ENCODE data around the gene HMGN3. TPM values are rescaled to one million over a fixed set of nuclear protein-coding genes. Genes with fewer than 3 reads are reported as not detected.

The HMGN3 gene
- total and polyA plus RNA-seq, 4 donors: 78.4 to 351 (median 188) TPM

DNA sequence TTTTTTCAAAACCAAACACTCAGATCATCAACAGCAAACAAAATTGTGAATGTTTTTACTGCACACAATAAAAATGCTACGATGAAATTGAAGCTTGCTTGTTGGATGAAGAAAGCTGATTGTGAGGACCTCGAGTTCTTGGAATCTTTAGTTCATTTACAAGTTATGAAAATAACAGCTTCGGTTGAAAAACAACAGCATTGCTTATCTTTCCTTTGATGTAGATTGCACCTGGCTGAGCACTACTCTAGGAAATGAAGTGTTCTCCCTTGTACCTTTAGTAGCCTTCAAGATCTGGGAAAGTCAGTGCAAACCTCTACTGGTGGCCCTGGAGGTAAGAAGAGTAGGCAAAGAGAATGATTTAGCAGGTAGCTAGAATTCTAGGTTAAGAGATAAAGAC lies 2.2 kb upstream of the HMGN3 start:
- ATAC-seq (ENCODE audit: insufficient read depth, low FRiP score): no peak
- Histone ChIP-seq H3K27ac (ENCODE audit: low read depth in 1 of 2, low read length in 1 of 2) (no peak overlapping the region), H3K36me3 (ENCODE audit: control insufficient read depth in 4 of 4, insufficient read depth in 4 of 4, low read length in 4 of 4) (no peaks in the 10 kb centered on the region), H3K9me3 (ENCODE audit: control insufficient read depth in 4 of 4, insufficient read depth in 3 of 4, low read length in 3 of 4) (no peaks in the 10 kb centered on the region), H3K9ac (ENCODE audit: insufficient read depth in 1 of 2, low read length in 2 of 2) (no peak overlapping the region), H3K27me3 (ENCODE audit: control insufficient read depth in 3 of 3, insufficient read depth in 3 of 3, low read length in 2 of 3) (no peaks in the 10 kb centered on the region), H3K4me3 (no peak overlapping the region), H3K4me1 (ENCODE audit: control insufficient read depth in 5 of 5, insufficient read depth in 5 of 5, low read length in 5 of 5) (peaks cover 0 to 20% (median 0%) of the 10 kb centered on the region in 5 donors)
- no peak for DNase-seq
- TF ChIP-seq, protein P1, sequence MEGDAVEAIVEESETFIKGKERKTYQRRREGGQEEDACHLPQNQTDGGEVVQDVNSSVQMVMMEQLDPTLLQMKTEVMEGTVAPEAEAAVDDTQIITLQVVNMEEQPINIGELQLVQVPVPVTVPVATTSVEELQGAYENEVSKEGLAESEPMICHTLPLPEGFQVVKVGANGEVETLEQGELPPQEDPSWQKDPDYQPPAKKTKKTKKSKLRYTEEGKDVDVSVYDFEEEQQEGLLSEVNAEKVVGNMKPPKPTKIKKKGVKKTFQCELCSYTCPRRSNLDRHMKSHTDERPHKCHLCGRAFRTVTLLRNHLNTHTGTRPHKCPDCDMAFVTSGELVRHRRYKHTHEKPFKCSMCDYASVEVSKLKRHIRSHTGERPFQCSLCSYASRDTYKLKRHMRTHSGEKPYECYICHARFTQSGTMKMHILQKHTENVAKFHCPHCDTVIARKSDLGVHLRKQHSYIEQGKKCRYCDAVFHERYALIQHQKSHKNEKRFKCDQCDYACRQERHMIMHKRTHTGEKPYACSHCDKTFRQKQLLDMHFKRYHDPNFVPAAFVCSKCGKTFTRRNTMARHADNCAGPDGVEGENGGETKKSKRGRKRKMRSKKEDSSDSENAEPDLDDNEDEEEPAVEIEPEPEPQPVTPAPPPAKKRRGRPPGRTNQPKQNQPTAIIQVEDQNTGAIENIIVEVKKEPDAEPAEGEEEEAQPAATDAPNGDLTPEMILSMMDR (IDR thresholded peaks at IDR 0.05; ENCODE audit: control extremely low read depth, extremely low read depth): no peak
- 74 to 89% methylated on average over 3 of the region's 3 CpGs for WGBS, 2 donors

DNA sequence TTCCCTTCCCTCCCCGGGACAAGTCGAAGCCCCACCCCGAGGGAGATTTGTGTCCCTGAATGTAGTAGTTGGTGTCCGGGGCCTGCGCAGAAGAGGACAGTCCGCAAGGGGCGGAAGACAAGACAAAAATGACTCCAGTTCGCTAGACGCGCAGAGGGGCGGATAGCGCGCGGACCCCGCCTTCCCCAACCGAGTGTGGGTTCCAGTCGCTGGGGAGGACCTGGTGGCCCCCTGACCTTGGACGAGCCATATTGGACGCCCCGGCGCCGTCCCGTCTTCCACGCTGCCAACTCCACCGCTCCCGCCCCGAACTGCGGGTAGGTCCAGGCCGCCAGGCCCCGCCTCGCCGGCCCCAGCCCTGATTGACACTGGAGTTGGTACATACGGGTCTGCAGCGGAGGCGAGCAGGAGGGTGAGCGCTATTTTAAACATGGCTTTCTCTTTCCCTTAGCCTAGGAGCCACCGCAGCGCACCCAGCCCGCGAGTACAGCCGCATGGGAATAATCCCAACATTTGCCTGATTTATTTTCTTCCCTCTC lies 802 bp downstream of the HMGN3 start:
- no peaks in the 10 kb centered on the region for H3K27me3 ChIP-seq (ENCODE audit: control insufficient read depth in 3 of 3, insufficient read depth in 3 of 3, low read length in 2 of 3)
- peak overlapping the region; percentile 31 for H3K4me3 ChIP-seq
- H3K27ac ChIP-seq (ENCODE audit: low read depth in 1 of 2, low read length in 1 of 2): peak overlapping the region; percentile 80 to 96
- TF ChIP-seq, protein P1 (IDR thresholded peaks at IDR 0.05; ENCODE audit: control extremely low read depth, extremely low read depth): no peak
- 0% methylated on average over 41 of the region's 41 CpGs for WGBS, 2 donors
- peaks cover 0 to 6% (median 2%) of the 10 kb centered on the region in 5 donors for H3K4me1 ChIP-seq (ENCODE audit: control insufficient read depth in 5 of 5, insufficient read depth in 5 of 5, low read length in 5 of 5)
- peaks cover 0 to 1% (median 0%) of the 10 kb centered on the region in 4 donors for H3K36me3 ChIP-seq (ENCODE audit: control insufficient read depth in 4 of 4, insufficient read depth in 4 of 4, low read length in 4 of 4)
- peak overlapping the region; percentile 98 to 99 for H3K9ac ChIP-seq (ENCODE audit: insufficient read depth in 1 of 2, low read length in 2 of 2)
- ATAC-seq (ENCODE audit: insufficient read depth, low FRiP score) (peak; percentile 91), DNase-seq (peak; percentile 91 to 93 (median 91))
- H3K9me3 ChIP-seq (ENCODE audit: control insufficient read depth in 4 of 4, insufficient read depth in 3 of 4, low read length in 3 of 4): no peaks in the 10 kb centered on the region

DNA sequence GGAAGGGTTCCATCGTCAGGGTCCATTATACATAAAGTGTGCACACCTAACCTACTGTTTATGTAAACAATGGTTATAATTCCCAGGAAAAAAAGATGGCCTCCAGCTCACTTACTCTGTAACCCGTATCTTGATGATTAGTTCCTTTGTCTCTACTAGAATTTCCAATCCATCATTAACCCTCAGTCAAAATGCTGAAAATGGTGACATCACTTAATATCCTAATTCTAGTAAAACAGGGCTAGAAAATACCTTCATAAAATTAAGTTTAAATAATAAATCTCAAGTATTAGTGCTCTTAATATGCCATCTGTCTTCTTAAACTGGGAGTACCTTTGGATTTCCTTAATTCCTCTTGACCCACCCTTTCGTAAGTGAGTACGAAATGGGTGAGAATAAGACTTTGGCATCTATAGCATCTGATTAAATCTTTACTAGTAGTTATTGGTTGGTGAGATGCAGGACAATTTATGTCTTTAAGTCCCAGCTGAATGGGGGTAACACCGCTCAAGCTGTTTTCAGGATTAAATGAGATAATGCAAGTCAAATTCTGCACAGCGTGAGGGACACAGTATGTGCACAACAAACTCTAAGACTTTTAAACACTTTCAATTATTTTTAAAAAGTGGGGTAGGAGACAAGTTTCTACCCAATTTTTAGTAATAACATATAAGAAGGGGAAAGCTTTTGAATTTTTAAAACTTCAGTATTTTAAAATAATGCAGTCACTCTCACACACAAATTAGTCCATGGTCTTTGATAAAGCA lies 1.6 kb downstream of the HMGN3 start:
- H3K27ac ChIP-seq (ENCODE audit: low read depth in 1 of 2, low read length in 1 of 2): peak overlapping the region; percentile 80 to 96
- WGBS, 2 donors: 89 to 92% methylated on average over 6 of the region's 6 CpGs
- H3K36me3 ChIP-seq (ENCODE audit: control insufficient read depth in 4 of 4, insufficient read depth in 4 of 4, low read length in 4 of 4): peaks cover 0 to 3% (median 0%) of the 10 kb centered on the region in 4 donors
- peak overlapping the region; percentile 31 for H3K4me3 ChIP-seq
- H3K4me1 ChIP-seq (ENCODE audit: control insufficient read depth in 5 of 5, insufficient read depth in 5 of 5, low read length in 5 of 5): peaks cover 0 to 5% (median 2%) of the 10 kb centered on the region in 5 donors
- TF ChIP-seq, protein P1 (IDR thresholded peaks at IDR 0.05; ENCODE audit: control extremely low read depth, extremely low read depth): no peak
- H3K27me3 ChIP-seq (ENCODE audit: control insufficient read depth in 3 of 3, insufficient read depth in 3 of 3, low read length in 2 of 3): no peaks in the 10 kb centered on the region
- H3K9me3 ChIP-seq (ENCODE audit: control insufficient read depth in 4 of 4, insufficient read depth in 3 of 4, low read length in 3 of 4): no peaks in the 10 kb centered on the region
- H3K9ac ChIP-seq (ENCODE audit: insufficient read depth in 1 of 2, low read length in 2 of 2): peak overlapping the region in 1 of 2 donors; percentile 99
- ATAC-seq (ENCODE audit: insufficient read depth, low FRiP score) (no peak), DNase-seq (no peak)

Data from lung (tissue), 12 donors.